Measurements from ENCODE around the gene FRMD3. TPM values are rescaled to one million over a fixed set of nuclear protein-coding genes. Genes with fewer than 3 reads are reported as not detected.
A peak's percentile ranks its signal among the peaks of the same experiment; 100 is the strongest.

The FRMD3 gene
- total and polyA plus RNA-seq, 8 donors = 0.87 to 2.6 (median 1.5) TPM

- WGBS, 2 donors = 89 to 92% methylated on average over 5 of the region's 5 CpGs
- ATAC-seq (no peak), FAIRE-seq (no peak), DNase-seq (no peak)
- intact Hi-C loops (cut with DNase I) = no loop called here
- no peak for TF ChIP-seq CTCF (IDR thresholded peaks at IDR 0.05)
- no peak overlapping the region for H3K4me3 ChIP-seq
- no peaks in the 10 kb centered on the region for H3K9me3 ChIP-seq
- no peaks in the 10 kb centered on the region for H3K27me3 ChIP-seq
- no peak overlapping the region for H3K27ac ChIP-seq
- no peaks in the 10 kb centered on the region for H3K4me1 ChIP-seq
- H3K36me3 ChIP-seq = no peaks in the 10 kb centered on the region
These were observed 292.1 kb downstream of the FRMD3 start for GRCh38 chr9:83245979-83246659.

- H3K4me1 ChIP-seq = peaks cover 0 to 11% (median 6%) of the 10 kb centered on the region in 3 donors
- no peaks in the 10 kb centered on the region for H3K36me3 ChIP-seq
- H3K27ac ChIP-seq = no peak overlapping the region
- FAIRE-seq (no peak), DNase-seq (no peak), ATAC-seq (no peak)
- intact Hi-C loops (cut with DNase I) = no loop called here
- 70 to 71% methylated on average over 2 of the region's 2 CpGs for WGBS, 2 donors
- H3K27me3 ChIP-seq = no peaks in the 10 kb centered on the region
- no peaks in the 10 kb centered on the region for H3K9me3 ChIP-seq
- TF ChIP-seq CTCF (IDR thresholded peaks at IDR 0.05) = no peak
- no peak overlapping the region for H3K4me3 ChIP-seq
These were observed 296.1 kb downstream of the FRMD3 start for GRCh38 chr9:83242066-83242465.

GRCh38 chr9:83240671-83241070 is 297.5 kb downstream of the FRMD3 start:
- no peak for FAIRE-seq
- no peaks in the 10 kb centered on the region for H3K9me3 ChIP-seq
- no peak for TF ChIP-seq CTCF (IDR thresholded peaks at IDR 0.05)
- H3K27ac ChIP-seq = no peak overlapping the region
- H3K4me3 ChIP-seq = no peak overlapping the region
- ATAC-seq = no peak
- H3K36me3 ChIP-seq = no peaks in the 10 kb centered on the region
- no peak for DNase-seq
- H3K4me1 ChIP-seq = peaks cover 0 to 11% (median 6%) of the 10 kb centered on the region in 3 donors
- H3K27me3 ChIP-seq = no peaks in the 10 kb centered on the region
- 80 to 84% methylated on average over 4 of the region's 4 CpGs for WGBS, 2 donors
- intact Hi-C loops (cut with DNase I) = no loop called here

GRCh38 chr9:83239747-83240146 is 298.5 kb downstream of the FRMD3 start:
- Histone ChIP-seq H3K4me3 (no peak overlapping the region), H3K9me3 (no peaks in the 10 kb centered on the region), H3K4me1 (peaks cover 0 to 11% (median 6%) of the 10 kb centered on the region in 3 donors), H3K27ac (no peak overlapping the region), H3K27me3 (no peaks in the 10 kb centered on the region), H3K36me3 (no peaks in the 10 kb centered on the region)
- no peak for TF ChIP-seq CTCF (IDR thresholded peaks at IDR 0.05)
- peak in 1 of 4 donors; percentile 45 for ATAC-seq
- FAIRE-seq = no peak
- DNase-seq = no peak
- intact Hi-C loops (cut with DNase I) = no loop called here

- Histone ChIP-seq H3K9me3 (no peaks in the 10 kb centered on the region), H3K36me3 (no peaks in the 10 kb centered on the region), H3K4me1 (peaks cover 0 to 11% (median 6%) of the 10 kb centered on the region in 3 donors), H3K27me3 (no peaks in the 10 kb centered on the region), H3K27ac (no peak overlapping the region), H3K4me3 (no peak overlapping the region)
- no peak for TF ChIP-seq CTCF (IDR thresholded peaks at IDR 0.05)
- intact Hi-C loops (cut with DNase I) = no loop called here
- ATAC-seq (peak in 2 of 4 donors; percentile 27 to 67), FAIRE-seq (no peak), DNase-seq (peak in 1 of 6 donors; percentile 27)
- whole genome bisulfite sequencing, 2 donors = 77 to 78% methylated on average over 6 of the region's 6 CpGs
These were observed 299.1 kb downstream of the FRMD3 start for GRCh38 chr9:83238871-83239640.
